GM19463 (cell line): ENCODE measurements around the gene ZDHHC3.

ENCODE experiments used
- ATAC-seq: cut with Tn5 transposase; IDR thresholded peaks from one replicate; pipeline ENCODE4 v1.9.1; 2021; ENCODE audit warnings: mild to moderate bottlenecking, moderate library complexity; ENCODE audit not compliant: unreplicated experiment

Gene ZDHHC3

DNA sequence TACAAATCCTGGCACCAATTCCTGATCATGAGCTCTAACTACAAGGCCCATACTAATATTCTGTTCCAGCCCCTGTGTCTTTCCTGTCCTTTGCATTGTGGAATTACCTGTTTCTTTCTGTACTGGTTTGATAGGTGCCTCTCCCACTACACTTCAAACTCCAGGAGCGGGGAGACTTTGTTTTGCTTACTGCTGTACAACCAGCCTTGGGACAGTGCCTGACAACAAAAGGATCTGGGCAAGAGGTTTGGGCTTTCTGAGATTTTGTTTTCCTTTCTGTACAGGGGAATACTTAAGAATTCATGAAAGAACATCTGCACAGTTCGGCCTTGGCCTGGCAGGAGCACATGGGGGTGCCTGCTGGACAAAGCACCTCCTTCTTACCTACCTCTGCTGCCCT, 45.1 kb downstream of the ZDHHC3 start:
- no peak for ATAC-seq

- ATAC-seq = no peak
Observed at GRCh38 chr3:44929782-44930181, 46.2 kb downstream of the ZDHHC3 start.

GRCh38 chr3:44927371-44927770, 48.6 kb downstream of the ZDHHC3 start:
- no peak for ATAC-seq

GRCh38 chr3:44926921-44927320, 49.1 kb downstream of the ZDHHC3 start:
- no peak for ATAC-seq

- ATAC-seq = no peak
Observed at GRCh38 chr3:44926172-44926571, 49.8 kb downstream of the ZDHHC3 start.

DNA sequence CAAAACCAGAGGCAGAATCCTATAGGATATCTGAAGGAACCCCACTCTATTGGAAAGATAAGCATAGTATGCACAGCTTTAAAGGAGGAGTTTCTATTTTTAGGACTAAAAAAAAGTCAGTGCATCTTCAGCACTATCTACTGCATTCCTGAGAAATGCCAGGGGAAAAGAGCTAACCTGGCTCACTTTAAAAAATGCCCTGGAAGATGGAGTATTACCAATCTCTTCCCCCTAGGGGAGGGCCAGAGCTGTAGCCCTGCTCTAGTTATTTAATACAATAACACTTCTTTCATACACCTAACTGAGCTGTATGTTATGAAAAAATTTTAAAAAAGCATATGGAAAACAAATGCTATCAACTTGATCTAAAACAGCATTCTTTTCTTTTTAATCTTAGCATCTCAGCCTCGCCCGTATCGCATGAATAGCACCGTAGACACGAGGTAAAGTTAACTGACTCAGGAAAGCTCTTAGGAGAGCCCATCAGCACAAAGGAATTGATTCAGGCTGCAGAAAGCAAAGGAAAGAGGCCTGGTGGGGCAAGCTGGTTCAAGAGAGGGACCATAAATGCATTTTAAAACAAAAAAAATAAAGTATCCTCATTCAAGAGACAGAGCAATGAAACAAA, 51.4 kb downstream of the ZDHHC3 start:
- ATAC-seq = no peak

DNA sequence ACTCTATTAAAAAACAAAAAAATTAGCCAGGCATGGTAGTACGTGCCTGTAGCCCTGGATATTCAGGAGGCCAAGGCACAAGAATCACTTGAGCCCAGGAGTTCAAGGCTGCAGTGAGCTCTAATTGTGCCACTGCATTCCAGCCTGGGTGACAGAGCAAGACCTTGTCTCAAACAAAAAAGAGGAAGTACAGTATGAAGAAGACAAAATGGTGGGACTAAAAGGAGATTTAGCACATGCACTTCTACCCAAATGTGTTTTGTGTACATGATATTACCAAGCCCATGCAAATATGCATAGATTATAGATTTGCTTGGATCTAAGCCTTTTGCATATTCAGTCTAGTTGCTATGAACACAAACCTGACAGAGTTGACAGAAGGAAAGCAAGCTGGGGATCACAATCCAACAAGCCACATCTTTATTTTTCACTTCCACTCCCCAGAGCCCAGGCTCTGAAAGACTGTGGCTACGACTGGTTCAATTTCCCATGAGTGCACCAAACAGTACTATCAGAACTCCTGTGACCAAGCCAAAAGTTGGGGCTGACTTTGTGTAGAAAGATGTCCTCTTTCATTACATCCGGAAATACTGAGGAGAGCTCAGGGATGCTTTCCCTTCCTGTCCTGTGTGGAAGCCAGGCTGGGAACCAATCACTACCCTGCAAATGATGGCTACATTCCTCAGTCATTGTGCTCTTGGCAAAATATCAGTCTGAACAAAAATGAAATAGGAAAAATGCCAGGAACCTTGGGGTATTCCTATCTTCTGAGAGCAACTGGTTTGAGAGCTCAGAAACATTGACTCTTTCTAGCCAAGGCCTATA, 52.1 kb downstream of the ZDHHC3 start:
- no peak for ATAC-seq

DNA sequence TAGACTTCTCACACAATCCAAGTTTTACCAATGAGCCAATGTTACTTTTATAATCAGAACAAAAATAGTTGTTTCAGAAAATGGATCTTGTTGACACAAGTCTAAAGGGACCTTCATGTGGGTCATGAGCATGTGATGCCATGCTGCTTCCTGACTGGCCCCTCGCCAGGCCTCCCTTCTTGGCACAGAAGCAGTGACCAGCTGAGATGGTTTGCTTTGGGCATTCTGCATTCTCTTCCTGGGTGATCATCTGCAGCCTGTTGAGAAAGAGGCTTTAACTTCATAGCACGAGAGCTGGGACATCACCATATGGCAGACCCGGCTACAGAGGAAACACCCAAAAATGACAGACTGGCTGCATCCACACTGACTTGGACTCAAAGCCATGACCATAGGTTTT, 55.9 kb downstream of the ZDHHC3 start:
- no peak for ATAC-seq

DNA sequence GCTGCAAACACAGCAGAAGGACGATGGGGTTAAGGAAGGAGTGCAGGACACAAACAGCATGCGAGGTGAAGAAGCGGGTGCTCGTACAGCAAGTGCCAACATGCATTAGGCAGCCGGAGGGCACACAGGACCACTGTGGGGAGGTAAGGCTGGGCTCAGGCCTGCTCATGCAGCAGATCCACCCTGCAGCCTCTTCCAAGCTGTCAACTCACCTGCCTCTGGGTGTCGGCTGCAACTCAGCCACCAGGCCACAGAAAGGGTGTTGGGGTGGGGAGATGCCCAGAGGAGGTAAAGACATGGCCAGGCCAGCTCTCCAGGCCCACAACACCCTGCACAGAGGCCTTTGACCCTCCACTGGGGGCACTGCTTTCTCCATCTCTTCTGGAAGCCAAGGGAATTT, 57.4 kb downstream of the ZDHHC3 start:
- no peak for ATAC-seq

DNA sequence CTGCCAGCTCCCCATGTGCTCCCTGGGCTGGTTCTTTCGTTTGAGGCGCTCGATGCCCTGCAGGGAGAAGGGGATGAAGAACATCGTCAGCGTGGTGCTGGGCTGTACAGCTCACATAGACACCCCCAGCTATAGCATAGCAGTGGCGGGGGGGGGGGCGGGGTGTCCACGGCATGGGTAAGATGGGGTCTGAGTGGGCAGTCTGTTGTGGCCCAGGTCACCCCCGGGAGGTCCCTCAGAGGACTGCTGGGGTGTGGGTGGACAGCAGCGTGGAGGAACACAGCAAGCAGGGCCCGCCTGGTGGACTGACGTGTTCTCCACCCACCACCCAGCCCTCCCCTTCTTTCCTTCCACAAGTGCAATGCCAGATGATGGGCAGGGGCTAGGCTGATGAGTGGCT, 57.9 kb downstream of the ZDHHC3 start:
- no peak for ATAC-seq

DNA sequence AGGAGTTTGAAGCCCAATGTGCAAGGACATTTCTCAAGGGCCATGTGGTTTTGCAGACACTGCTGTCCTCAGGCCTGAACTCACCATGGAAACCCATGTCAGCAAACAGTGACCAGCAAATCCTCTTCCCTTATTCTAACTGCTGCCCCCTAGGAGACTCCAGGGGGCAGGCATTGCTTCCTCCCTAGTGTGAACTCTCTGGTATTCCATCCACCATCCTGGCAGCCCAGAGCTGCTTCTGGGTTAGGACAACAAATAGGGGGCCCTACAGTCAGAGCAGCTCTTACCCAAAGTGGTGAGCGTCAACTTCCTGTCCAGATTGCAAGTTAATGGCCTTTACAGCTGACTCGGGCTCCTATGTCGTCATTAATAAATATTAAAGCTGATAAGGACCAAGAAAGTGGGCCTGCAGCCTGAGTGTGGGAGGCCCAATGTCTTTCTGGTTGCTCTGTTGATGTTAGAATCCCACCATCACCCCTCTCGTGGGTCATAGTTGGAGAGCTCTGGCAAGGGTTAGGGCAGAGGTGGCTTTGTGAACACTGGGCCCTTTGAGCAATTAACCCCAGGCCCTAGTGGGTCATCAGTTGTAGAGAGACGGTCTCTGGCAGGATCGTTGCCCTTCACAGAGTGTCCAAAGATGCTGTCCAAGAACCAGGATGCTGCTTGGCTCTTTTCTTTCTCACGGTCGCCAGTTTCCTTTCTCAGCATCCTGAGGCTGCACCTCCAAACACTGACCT, 60.1 kb downstream of the ZDHHC3 start:
- no peak for ATAC-seq

GRCh38 chr3:44914936-44915335, 61.0 kb downstream of the ZDHHC3 start:
- no peak for ATAC-seq

GRCh38 chr3:44913868-44914468, 62.0 kb downstream of the ZDHHC3 start:
- no peak for ATAC-seq

- ATAC-seq = no peak
Observed at GRCh38 chr3:44910693-44911092, 65.3 kb downstream of the ZDHHC3 start.

DNA sequence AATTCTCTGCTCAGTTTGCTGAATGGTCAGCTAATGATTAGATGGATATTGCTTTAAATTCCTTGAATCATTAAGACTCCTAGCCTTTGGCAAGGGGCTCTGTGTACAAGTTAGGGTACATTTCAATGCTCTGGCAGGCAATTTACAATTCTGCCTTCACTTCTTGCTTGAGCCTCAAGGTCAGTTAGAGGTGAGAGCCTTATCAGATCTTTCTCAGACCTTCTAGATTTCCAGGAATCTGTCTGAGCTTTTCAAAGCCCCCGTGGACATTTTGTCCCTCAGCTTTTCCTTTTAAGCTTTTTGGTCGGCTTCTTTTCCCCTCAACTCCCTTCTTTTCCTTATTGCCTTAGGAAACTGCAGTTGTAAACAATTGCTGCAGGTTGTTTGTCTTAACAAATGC, 66.9 kb downstream of the ZDHHC3 start:
- no peak for ATAC-seq

GRCh38 chr3:44907612-44908011, 68.4 kb downstream of the ZDHHC3 start:
- ATAC-seq = no peak

DNA sequence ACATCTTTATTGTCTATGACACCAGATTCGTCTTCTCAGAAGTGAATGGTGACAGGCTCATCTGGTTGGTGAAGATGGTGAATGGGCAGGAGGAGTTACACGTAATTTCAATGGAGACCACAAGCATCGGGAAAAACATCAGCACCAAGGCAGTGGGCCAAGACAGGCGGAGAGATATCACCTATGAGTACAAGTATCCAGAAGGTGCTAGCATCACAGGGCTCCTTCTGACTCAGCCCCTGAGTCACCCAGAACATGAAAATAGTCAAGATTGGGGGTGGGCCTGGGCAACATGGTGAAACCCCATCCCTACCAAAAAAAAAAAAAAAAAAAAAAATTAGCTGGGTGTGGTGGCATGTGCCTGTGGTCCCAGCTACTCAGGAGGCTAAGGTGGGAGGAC, 69.0 kb downstream of the ZDHHC3 start:
- ATAC-seq = no peak

GRCh38 chr3:44905446-44906157, 70.4 kb downstream of the ZDHHC3 start:
- ATAC-seq = no peak

GRCh38 chr3:44903751-44904150, 72.2 kb downstream of the ZDHHC3 start:
- no peak for ATAC-seq

DNA sequence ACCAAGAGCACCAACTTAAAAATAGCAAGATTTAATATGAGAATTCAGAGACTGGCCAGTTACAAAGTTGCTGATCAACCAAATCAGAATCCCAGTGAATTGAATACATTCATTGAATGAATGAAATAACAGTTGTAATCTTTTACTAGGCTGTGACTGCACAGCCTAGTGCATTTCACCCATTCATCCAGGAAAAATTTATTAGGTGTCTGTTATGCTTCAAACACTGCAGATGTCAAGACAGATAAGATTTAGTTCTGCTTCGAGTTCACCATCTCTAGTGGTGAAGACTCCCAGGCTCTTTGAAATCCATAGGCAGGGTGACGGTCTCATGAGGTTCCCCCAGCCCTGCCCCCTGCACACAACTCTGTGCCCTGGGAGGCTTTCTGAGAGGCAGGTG, 72.7 kb downstream of the ZDHHC3 start:
- ATAC-seq = no peak

- no peak for ATAC-seq
Observed at GRCh38 chr3:44902628-44903027, 73.3 kb downstream of the ZDHHC3 start.
